ENCODE data around the gene DENND5B.

DENND5B gene

GRCh38 chr12:31407562-31407961 lies 183.4 kb downstream of the DENND5B start:
- no peak for TF ChIP-seq TAF1 (IDR thresholded peaks at IDR 0.05; ENCODE audit: borderline replicate concordance, insufficient read depth, low read length)
- no peak for TF ChIP-seq FOXP2 (optimal IDR thresholded peaks at IDR 0.05; ENCODE audit: borderline replicate concordance, extremely low read depth, extremely low read length, insufficient read depth)
- TF ChIP-seq, protein P1, sequence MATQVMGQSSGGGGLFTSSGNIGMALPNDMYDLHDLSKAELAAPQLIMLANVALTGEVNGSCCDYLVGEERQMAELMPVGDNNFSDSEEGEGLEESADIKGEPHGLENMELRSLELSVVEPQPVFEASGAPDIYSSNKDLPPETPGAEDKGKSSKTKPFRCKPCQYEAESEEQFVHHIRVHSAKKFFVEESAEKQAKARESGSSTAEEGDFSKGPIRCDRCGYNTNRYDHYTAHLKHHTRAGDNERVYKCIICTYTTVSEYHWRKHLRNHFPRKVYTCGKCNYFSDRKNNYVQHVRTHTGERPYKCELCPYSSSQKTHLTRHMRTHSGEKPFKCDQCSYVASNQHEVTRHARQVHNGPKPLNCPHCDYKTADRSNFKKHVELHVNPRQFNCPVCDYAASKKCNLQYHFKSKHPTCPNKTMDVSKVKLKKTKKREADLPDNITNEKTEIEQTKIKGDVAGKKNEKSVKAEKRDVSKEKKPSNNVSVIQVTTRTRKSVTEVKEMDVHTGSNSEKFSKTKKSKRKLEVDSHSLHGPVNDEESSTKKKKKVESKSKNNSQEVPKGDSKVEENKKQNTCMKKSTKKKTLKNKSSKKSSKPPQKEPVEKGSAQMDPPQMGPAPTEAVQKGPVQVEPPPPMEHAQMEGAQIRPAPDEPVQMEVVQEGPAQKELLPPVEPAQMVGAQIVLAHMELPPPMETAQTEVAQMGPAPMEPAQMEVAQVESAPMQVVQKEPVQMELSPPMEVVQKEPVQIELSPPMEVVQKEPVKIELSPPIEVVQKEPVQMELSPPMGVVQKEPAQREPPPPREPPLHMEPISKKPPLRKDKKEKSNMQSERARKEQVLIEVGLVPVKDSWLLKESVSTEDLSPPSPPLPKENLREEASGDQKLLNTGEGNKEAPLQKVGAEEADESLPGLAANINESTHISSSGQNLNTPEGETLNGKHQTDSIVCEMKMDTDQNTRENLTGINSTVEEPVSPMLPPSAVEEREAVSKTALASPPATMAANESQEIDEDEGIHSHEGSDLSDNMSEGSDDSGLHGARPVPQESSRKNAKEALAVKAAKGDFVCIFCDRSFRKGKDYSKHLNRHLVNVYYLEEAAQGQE (IDR thresholded peaks at IDR 0.05; ENCODE audit: insufficient read depth in 1 of 2, low read depth in 2 of 2, low read length in 2 of 2): no peak
- TF ChIP-seq SIN3A (IDR thresholded peaks at IDR 0.05; ENCODE audit: borderline replicate concordance, insufficient read depth, low read length): no peak
- TF ChIP-seq POLR2AphosphoS5 (IDR thresholded peaks at IDR 0.05; ENCODE audit: low read depth, low read length): no peak

- no peak for TF ChIP-seq FOXP2 (optimal IDR thresholded peaks at IDR 0.05; ENCODE audit: borderline replicate concordance, extremely low read depth, extremely low read length, insufficient read depth)
- TF ChIP-seq, protein P1 (IDR thresholded peaks at IDR 0.05; ENCODE audit: insufficient read depth in 1 of 2, low read depth in 2 of 2, low read length in 2 of 2): no peak
- no peak for TF ChIP-seq POLR2AphosphoS5 (IDR thresholded peaks at IDR 0.05; ENCODE audit: low read depth, low read length)
- no peak for TF ChIP-seq TAF1 (IDR thresholded peaks at IDR 0.05; ENCODE audit: borderline replicate concordance, insufficient read depth, low read length)
- no peak for TF ChIP-seq SIN3A (IDR thresholded peaks at IDR 0.05; ENCODE audit: borderline replicate concordance, insufficient read depth, low read length)
Observed at GRCh38 chr12:31406345-31406744, 184.6 kb downstream of the DENND5B start.

- TF ChIP-seq POLR2AphosphoS5 (IDR thresholded peaks at IDR 0.05; ENCODE audit: low read depth, low read length): no peak
- TF ChIP-seq FOXP2 (optimal IDR thresholded peaks at IDR 0.05; ENCODE audit: borderline replicate concordance, extremely low read depth, extremely low read length, insufficient read depth): no peak
- TF ChIP-seq, protein P1 (IDR thresholded peaks at IDR 0.05; ENCODE audit: insufficient read depth in 1 of 2, low read depth in 2 of 2, low read length in 2 of 2): no peak
- TF ChIP-seq TAF1 (IDR thresholded peaks at IDR 0.05; ENCODE audit: borderline replicate concordance, insufficient read depth, low read length): no peak
- no peak for TF ChIP-seq SIN3A (IDR thresholded peaks at IDR 0.05; ENCODE audit: borderline replicate concordance, insufficient read depth, low read length)
Observed at GRCh38 chr12:31405021-31405420, 185.9 kb downstream of the DENND5B start.

- TF ChIP-seq POLR2AphosphoS5 (IDR thresholded peaks at IDR 0.05; ENCODE audit: low read depth, low read length) (no peak), TAF1 (IDR thresholded peaks at IDR 0.05; ENCODE audit: borderline replicate concordance, insufficient read depth, low read length) (no peak), SIN3A (IDR thresholded peaks at IDR 0.05; ENCODE audit: borderline replicate concordance, insufficient read depth, low read length) (no peak), FOXP2 (optimal IDR thresholded peaks at IDR 0.05; ENCODE audit: borderline replicate concordance, extremely low read depth, extremely low read length, insufficient read depth) (no peak)
- TF ChIP-seq, protein P1 (IDR thresholded peaks at IDR 0.05; ENCODE audit: insufficient read depth in 1 of 2, low read depth in 2 of 2, low read length in 2 of 2): no peak
Observed at GRCh38 chr12:31393004-31393550, 197.9 kb downstream of the DENND5B start.

Measured in PFSK-1 (cell line).